Measurements from ENCODE around the gene ANTXR1. TPM values are rescaled to one million over a fixed set of nuclear protein-coding genes. Genes with fewer than 3 reads are reported as not detected.

ANTXR1 gene
- total RNA-seq, 1 donor from 2014 or later: 54.3 TPM

DNA sequence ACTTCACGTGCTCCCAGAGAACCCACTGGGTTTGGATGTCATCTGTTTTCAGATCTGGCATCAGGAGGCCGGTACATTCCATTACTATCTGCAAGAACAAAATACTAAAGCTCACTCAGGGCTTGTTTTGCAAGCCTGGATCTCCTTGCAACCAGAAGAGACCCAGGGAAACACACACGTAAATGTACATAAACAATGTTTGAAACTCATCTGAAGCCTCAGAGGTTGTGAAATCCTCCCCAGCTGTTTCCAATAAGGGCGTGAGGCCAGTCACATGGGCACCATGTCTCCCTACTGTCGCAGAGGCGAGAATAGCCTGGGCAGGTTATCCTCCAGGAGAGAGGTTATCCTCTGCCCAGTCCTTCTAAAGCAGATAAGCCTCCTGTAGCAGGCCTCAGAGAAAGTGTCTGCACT, 187.1 kb downstream of the ANTXR1 start:
- H3K27ac ChIP-seq: peak overlapping the region; percentile 14
- H3K9me3 ChIP-seq: no peaks in the 10 kb centered on the region
- H3K4me3 ChIP-seq: no peak overlapping the region
- DNase-seq: no peak
- no peak for ATAC-seq
- H3K36me3 ChIP-seq: no peaks in the 10 kb centered on the region
- TF ChIP-seq, protein P1, sequence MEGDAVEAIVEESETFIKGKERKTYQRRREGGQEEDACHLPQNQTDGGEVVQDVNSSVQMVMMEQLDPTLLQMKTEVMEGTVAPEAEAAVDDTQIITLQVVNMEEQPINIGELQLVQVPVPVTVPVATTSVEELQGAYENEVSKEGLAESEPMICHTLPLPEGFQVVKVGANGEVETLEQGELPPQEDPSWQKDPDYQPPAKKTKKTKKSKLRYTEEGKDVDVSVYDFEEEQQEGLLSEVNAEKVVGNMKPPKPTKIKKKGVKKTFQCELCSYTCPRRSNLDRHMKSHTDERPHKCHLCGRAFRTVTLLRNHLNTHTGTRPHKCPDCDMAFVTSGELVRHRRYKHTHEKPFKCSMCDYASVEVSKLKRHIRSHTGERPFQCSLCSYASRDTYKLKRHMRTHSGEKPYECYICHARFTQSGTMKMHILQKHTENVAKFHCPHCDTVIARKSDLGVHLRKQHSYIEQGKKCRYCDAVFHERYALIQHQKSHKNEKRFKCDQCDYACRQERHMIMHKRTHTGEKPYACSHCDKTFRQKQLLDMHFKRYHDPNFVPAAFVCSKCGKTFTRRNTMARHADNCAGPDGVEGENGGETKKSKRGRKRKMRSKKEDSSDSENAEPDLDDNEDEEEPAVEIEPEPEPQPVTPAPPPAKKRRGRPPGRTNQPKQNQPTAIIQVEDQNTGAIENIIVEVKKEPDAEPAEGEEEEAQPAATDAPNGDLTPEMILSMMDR (IDR thresholded peaks at IDR 0.05): no peak
- peaks cover 12% of the 10 kb centered on the region for H3K4me1 ChIP-seq
- no peaks in the 10 kb centered on the region for H3K27me3 ChIP-seq (ENCODE audit: low read depth)
- intact Hi-C loops (cut with DNase I): no loop called here

DNA sequence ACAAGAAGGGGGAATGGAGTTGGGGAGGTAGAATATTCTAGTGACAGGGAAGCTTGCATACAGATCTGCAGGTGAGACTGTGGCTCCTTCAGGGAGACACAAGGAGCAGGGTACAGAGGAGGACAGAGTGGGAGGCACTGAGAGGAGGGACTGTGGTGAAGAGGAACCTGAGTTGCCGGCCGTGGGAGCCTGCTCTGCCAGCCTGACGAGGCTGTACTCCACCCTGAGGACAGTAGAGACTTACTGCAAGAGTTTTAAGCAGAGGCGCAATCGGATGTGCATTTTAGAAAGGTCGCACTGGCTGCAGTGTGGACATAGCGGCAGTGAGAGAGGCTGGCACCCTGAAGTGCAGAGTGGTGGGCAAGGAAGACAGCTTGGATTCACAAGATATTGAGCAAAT, 188.3 kb downstream of the ANTXR1 start:
- no peak for DNase-seq
- TF ChIP-seq, protein P1 (IDR thresholded peaks at IDR 0.05): no peak
- no peak overlapping the region for H3K27ac ChIP-seq
- no peaks in the 10 kb centered on the region for H3K36me3 ChIP-seq
- intact Hi-C loops (cut with DNase I): no loop called here
- no peaks in the 10 kb centered on the region for H3K9me3 ChIP-seq
- ATAC-seq: peak in 1 of 2 donors; percentile 46
- H3K4me3 ChIP-seq: no peak overlapping the region
- peaks cover 12% of the 10 kb centered on the region for H3K4me1 ChIP-seq
- H3K27me3 ChIP-seq (ENCODE audit: low read depth): no peaks in the 10 kb centered on the region

DNA sequence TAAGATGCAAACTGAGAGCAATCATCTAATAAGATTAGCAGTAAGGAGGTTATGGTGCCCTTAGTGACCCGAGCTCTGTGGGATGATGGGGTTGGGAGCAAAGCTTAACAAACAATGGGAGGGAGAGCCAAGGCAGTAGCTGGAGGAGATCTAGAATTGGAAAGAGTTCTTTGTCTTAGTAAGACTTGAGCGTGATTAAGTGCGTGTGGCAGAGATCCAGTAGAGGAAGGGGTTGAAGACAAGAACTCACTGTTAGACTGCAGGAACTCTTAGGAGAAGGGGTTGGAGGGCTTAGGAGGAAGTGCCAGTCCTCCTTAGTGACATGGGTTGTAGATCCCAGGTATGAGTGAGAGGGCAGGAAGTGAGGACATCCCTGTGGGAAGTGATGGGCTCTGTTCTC, 189.3 kb downstream of the ANTXR1 start:
- ATAC-seq (no peak), DNase-seq (no peak)

DNA sequence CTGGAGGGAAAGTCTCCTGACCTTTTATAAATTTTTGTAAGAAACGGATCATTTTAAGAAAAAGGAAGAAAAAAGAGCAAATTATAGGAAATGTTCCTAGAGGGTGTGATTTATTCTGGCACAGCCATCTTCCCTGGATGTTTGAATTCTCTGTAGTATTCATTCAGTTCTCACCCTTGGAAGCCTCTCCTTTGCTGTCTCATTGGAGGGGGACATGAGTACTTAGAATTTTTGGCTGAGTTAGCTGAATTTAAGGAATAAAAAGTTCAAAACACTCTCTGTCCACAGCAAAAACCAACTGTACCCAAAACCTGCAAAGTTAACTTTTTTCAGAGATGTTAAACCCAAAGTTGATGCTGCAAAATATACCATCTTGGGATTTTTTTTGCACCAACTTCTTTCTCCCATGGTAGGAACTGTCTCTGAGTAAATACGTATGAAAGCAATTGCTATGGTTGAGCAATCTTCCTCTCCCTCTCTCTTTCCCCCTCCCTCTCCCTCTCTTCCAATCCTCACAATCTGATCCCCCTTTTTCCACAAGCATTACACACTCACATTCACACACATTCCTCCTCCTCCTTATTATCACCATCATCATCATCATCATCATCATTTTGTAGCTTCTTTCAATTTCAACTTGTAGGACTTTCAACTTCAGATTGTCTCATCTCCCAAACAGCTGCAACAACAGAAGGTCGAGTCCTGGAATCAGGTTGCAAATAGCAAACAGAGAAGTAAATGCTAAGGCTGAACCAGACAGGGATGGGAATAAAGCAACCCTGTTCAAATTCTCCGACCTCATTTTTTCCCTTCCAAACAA, 190.4 kb downstream of the ANTXR1 start:
- TF ChIP-seq, protein P1 (IDR thresholded peaks at IDR 0.05): no peak
- H3K4me1 ChIP-seq: peaks cover 12% of the 10 kb centered on the region
- H3K36me3 ChIP-seq: no peaks in the 10 kb centered on the region
- no peaks in the 10 kb centered on the region for H3K27me3 ChIP-seq (ENCODE audit: low read depth)
- no peak for DNase-seq
- intact Hi-C loops (cut with DNase I): no loop called here
- no peak overlapping the region for H3K27ac ChIP-seq
- H3K9me3 ChIP-seq: no peaks in the 10 kb centered on the region
- no peak overlapping the region for H3K4me3 ChIP-seq
- ATAC-seq: no peak

More for the DNA sequence above, 189.3 kb downstream of the ANTXR1 start:
- Histone ChIP-seq H3K27ac (no peak overlapping the region), H3K4me1 (peaks cover 12% of the 10 kb centered on the region), H3K27me3 (ENCODE audit: low read depth) (no peaks in the 10 kb centered on the region), H3K4me3 (no peak overlapping the region), H3K36me3 (no peaks in the 10 kb centered on the region), H3K9me3 (no peaks in the 10 kb centered on the region)
- intact Hi-C loops (cut with DNase I): no loop called here
- TF ChIP-seq, protein P1 (IDR thresholded peaks at IDR 0.05): no peak

DNA sequence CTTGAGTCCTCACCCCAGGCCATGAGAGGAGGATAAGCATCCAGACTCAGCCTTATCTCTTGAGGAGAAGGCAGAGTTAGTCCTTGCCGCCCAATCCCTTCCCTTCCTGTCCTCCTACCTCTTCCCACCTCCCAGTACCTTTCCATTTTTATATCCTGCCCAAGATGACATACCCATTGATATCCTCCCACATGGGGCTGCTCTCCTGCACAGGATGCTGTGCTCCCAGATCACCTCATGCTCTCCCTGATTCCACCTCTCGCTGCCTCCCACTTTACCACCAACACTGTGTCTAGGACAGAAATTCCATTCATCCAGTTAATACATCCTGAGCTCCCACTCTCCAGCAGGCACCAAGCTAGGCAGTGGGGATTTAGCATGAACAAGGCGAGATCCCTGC, 191.7 kb downstream of the ANTXR1 start:
- no peak for ATAC-seq
- H3K4me1 ChIP-seq: peaks cover 12% of the 10 kb centered on the region
- no peak overlapping the region for H3K4me3 ChIP-seq
- no peaks in the 10 kb centered on the region for H3K9me3 ChIP-seq
- H3K27me3 ChIP-seq (ENCODE audit: low read depth): no peaks in the 10 kb centered on the region
- no peak for DNase-seq
- TF ChIP-seq, protein P1 (IDR thresholded peaks at IDR 0.05): no peak
- intact Hi-C loops (cut with DNase I): no loop called here
- H3K27ac ChIP-seq: no peak overlapping the region
- no peaks in the 10 kb centered on the region for H3K36me3 ChIP-seq

All from lower lobe of right lung (tissue), 2 donors.